PFSK-1 (cell line): ENCODE results near the gene NUP188.

ENCODE experiments used
- FOXP2 ChIP-seq: optimal IDR thresholded peaks from 2 replicates; pipeline ENCODE3; 2011; ENCODE audit warnings: borderline replicate concordance, control low read depth, inconsistent platforms; ENCODE audit not compliant: insufficient read depth; ENCODE audit errors: extremely low read length, extremely low read depth
- POLR2AphosphoS5 ChIP-seq: IDR thresholded peaks from 2 replicates; pipeline ENCODE4 v1.6.1; 2012; ENCODE audit warnings: low read depth, mild to moderate bottlenecking, control low read depth, low read length, moderate library complexity
- SIN3A ChIP-seq: IDR thresholded peaks from 2 replicates; pipeline ENCODE4 v1.6.1; 2012; ENCODE audit warnings: mild to moderate bottlenecking, low read length, moderate library complexity, borderline replicate concordance; ENCODE audit not compliant: insufficient read depth
- TAF1 ChIP-seq: IDR thresholded peaks from 2 replicates; pipeline ENCODE4 v1.6.1; 2012; ENCODE audit warnings: low read length, control low read depth, borderline replicate concordance; ENCODE audit not compliant: insufficient read depth
- TF ChIP-seq, protein P1 (sequence below), 2 experiments: IDR thresholded peaks; 2 replicates each; pipeline versions ENCODE4 v1.6.1 to v1.8.0; 2011 to 2012; ENCODE audit warnings: low read depth in 2 of 2, low read length in 2 of 2, control low read depth in 1 of 2, inconsistent platforms in 1 of 2, mild to moderate bottlenecking in 1 of 2, moderate library complexity in 1 of 2; ENCODE audit not compliant: insufficient read depth in 1 of 2

NUP188 gene

DNA sequence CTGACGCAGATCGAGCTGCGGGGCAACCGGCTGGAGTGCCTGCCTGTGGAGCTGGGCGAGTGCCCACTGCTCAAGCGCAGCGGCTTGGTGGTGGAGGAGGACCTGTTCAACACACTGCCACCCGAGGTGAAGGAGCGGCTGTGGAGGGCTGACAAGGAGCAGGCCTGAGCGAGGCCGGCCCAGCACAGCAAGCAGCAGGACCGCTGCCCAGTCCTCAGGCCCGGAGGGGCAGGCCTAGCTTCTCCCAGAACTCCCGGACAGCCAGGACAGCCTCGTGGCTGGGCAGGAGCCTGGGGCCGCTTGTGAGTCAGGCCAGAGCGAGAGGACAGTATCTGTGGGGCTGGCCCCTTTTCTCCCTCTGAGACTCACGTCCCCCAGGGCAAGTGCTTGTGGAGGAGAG is 31.3 kb upstream of the NUP188 start:
- TF ChIP-seq SIN3A: no peak
- TF ChIP-seq, protein P1, sequence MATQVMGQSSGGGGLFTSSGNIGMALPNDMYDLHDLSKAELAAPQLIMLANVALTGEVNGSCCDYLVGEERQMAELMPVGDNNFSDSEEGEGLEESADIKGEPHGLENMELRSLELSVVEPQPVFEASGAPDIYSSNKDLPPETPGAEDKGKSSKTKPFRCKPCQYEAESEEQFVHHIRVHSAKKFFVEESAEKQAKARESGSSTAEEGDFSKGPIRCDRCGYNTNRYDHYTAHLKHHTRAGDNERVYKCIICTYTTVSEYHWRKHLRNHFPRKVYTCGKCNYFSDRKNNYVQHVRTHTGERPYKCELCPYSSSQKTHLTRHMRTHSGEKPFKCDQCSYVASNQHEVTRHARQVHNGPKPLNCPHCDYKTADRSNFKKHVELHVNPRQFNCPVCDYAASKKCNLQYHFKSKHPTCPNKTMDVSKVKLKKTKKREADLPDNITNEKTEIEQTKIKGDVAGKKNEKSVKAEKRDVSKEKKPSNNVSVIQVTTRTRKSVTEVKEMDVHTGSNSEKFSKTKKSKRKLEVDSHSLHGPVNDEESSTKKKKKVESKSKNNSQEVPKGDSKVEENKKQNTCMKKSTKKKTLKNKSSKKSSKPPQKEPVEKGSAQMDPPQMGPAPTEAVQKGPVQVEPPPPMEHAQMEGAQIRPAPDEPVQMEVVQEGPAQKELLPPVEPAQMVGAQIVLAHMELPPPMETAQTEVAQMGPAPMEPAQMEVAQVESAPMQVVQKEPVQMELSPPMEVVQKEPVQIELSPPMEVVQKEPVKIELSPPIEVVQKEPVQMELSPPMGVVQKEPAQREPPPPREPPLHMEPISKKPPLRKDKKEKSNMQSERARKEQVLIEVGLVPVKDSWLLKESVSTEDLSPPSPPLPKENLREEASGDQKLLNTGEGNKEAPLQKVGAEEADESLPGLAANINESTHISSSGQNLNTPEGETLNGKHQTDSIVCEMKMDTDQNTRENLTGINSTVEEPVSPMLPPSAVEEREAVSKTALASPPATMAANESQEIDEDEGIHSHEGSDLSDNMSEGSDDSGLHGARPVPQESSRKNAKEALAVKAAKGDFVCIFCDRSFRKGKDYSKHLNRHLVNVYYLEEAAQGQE (IDR thresholded peaks at IDR 0.05; ENCODE audit: insufficient read depth in 1 of 2, low read depth in 2 of 2, low read length in 2 of 2): no peak
- no peak for TF ChIP-seq POLR2AphosphoS5
- TF ChIP-seq FOXP2: no peak
- no peak for TF ChIP-seq TAF1

DNA sequence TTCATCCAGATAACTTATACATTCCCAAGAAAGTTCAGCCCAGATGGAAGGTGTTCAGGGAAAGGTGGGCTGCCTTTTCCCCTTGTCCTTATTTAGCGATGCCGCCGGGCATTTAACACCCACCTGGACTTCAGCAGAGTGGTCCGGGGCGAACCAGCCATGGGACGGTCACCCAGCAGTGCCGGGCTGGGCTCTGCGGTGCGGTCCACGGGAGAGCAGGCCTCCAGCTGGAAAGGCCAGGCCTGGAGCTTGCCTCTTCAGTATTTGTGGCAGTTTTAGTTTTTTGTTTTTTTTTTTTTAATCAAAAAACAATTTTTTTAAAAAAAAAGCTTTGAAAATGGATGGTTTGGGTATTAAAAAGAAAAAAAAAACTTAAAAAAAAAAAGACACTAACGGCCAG is 30.8 kb upstream of the NUP188 start:
- no peak for TF ChIP-seq SIN3A
- no peak for TF ChIP-seq POLR2AphosphoS5
- TF ChIP-seq, protein P1 (IDR thresholded peaks at IDR 0.05; ENCODE audit: insufficient read depth in 1 of 2, low read depth in 2 of 2, low read length in 2 of 2): no peak
- no peak for TF ChIP-seq FOXP2
- TF ChIP-seq TAF1: no peak

DNA sequence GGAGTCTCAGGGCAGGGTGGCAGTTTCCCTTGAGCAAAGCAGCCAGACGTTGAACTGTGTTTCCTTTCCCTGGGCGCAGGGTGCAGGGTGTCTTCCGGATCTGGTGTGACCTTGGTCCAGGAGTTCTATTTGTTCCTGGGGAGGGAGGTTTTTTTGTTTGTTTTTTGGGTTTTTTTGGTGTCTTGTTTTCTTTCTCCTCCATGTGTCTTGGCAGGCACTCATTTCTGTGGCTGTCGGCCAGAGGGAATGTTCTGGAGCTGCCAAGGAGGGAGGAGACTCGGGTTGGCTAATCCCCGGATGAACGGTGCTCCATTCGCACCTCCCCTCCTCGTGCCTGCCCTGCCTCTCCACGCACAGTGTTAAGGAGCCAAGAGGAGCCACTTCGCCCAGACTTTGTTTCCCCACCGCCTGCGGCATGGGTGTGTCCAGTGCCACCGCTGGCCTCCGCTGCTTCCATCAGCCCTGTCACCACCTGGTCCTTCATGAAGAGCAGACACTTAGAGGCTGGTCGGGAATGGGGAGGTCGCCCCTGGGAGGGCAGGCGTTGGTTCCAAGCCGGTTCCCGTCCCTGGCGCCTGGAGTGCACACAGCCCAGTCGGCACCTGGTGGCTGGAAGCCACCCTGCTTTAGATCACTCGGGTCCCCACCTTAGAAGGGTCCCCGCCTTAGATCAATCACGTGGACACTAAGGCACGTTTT is 30.2 kb upstream of the NUP188 start:
- TF ChIP-seq POLR2AphosphoS5 (no peak), SIN3A (no peak), TAF1 (no peak), FOXP2 (no peak)
- TF ChIP-seq, protein P1 (IDR thresholded peaks at IDR 0.05; ENCODE audit: insufficient read depth in 1 of 2, low read depth in 2 of 2, low read length in 2 of 2): no peak

DNA sequence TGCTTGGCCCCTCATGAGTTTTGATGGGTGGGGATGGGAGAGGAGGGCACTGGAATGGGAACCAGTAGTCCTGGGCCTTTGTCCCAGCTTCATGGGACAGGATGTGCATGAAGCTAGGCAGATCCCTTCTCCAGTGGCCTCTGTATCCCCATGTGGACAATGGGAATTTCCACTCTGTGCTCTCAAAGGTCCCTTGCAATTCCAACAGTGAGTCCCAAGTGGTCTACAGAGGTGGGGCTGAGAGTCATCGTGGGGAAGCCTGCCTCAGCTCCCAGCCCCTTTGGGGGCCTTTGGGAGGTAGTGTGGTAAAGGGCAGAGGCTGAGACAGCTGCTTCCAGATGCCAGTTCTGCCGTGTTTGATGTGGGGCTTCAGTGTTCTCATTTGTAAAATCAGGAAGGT is 28.6 kb upstream of the NUP188 start:
- no peak for TF ChIP-seq FOXP2

DNA sequence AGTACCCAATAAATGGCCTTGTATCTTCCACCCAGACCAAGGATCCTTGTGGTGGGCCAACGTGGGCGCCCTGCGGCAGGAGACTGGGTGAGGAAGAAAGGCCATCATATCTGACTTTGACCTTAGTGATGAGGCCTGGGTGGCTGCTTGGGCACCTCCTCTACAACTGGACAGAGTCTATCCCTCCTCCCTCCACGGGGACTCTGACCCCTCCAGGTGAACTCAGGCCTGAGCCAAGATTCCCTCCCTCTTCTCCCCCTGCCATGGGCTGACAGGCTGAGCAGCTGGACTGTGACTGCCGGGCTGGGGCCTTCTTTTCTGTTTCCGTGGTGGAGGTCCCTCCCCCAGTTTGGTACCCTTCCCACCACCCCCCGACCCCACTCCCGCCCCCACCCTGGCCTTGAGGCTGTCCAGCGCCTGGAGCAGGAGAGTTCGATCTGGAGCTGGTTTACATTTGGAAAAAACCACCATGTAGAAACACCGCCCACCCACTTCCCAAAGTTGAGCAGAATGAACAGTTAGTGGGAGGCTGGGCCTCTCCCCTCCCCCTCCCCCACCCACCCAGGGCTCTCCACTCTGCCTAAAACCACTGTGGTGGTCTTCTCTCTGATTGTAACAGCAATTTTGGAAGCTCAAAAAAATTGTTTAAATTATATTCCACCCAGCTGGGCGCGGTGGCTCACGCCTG is 28.0 kb upstream of the NUP188 start:
- TF ChIP-seq POLR2AphosphoS5 (no peak), FOXP2 (no peak), TAF1 (no peak), SIN3A (no peak)
- TF ChIP-seq, protein P1 (IDR thresholded peaks at IDR 0.05; ENCODE audit: insufficient read depth in 1 of 2, low read depth in 2 of 2, low read length in 2 of 2): no peak
